GM12873 (cell line): ENCODE results near the gene TBL1X.

Experiments
- TF ChIP-seq, protein P1 (sequence below): IDR thresholded peaks from 2 replicates; pipeline ENCODE4 v1.5.1; 2012; ENCODE audit warnings: low read depth, mild to moderate bottlenecking, moderate library complexity, low read length, control low read depth; ENCODE audit not compliant: insufficient read depth; ENCODE audit errors: missing control alignments

Gene TBL1X

DNA sequence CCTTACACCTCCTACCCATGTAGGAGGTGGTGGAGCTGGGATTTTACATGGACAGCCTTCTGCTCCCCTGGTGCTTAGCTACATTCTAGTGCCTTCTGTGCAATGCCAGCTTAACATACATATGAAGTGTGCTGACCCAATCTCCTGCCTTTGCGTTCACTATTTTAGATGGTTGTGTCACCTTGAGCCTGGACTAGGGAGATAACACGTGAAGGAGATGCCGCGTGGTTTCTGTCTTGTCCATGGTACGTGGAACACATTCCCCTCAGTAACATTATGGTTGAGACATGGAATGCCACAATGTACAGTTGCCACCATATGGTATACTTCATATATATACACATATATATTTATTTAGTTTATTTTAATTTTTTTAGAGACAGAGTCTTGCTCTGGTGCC lies 54.0 kb downstream of the TBL1X start:
- TF ChIP-seq, protein P1, sequence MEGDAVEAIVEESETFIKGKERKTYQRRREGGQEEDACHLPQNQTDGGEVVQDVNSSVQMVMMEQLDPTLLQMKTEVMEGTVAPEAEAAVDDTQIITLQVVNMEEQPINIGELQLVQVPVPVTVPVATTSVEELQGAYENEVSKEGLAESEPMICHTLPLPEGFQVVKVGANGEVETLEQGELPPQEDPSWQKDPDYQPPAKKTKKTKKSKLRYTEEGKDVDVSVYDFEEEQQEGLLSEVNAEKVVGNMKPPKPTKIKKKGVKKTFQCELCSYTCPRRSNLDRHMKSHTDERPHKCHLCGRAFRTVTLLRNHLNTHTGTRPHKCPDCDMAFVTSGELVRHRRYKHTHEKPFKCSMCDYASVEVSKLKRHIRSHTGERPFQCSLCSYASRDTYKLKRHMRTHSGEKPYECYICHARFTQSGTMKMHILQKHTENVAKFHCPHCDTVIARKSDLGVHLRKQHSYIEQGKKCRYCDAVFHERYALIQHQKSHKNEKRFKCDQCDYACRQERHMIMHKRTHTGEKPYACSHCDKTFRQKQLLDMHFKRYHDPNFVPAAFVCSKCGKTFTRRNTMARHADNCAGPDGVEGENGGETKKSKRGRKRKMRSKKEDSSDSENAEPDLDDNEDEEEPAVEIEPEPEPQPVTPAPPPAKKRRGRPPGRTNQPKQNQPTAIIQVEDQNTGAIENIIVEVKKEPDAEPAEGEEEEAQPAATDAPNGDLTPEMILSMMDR = no peak

GRCh38 chrX:9519546-9520216 lies 54.8 kb downstream of the TBL1X start:
- TF ChIP-seq, protein P1 = no peak

- TF ChIP-seq, protein P1 = no peak
Measured at GRCh38 chrX:9520217-9520590, 55.3 kb downstream of the TBL1X start.

GRCh38 chrX:9522378-9523155 lies 57.7 kb downstream of the TBL1X start:
- TF ChIP-seq, protein P1 = no peak

DNA sequence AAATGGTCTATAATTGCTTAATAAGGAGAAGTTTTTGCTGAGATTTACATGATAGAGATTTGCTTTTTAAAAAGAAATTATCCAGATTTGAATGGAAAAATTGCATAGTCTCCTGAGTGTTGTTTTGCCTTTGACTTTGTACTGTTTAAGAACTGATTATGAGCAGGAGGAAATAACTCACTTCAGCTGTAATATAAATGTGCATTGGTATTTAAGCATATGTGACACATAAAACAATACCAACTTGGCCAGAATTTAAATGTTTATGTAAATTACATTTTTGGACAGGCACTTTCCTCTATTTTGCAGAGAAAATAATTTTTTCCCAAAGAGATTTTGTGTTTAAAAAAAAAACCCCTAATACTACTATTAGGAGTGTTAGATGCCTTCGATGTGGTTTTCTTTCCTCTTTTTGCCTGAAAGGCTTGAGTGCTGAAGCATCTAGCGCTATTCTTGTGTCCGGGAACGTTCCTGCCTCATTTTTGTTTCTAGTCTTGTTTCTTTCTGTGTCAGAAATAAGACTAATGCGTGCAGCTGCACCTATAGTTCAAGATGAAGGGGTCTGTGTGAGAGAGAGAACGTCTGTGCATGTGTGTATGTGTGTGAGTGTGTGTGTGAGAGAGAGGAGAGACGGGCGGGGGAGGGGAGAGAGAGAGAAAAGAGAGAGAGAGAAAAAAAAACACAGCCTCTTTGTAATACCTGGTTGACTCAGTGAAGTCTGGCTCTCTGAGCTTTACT lies 60.8 kb downstream of the TBL1X start:
- TF ChIP-seq, protein P1 = no peak

DNA sequence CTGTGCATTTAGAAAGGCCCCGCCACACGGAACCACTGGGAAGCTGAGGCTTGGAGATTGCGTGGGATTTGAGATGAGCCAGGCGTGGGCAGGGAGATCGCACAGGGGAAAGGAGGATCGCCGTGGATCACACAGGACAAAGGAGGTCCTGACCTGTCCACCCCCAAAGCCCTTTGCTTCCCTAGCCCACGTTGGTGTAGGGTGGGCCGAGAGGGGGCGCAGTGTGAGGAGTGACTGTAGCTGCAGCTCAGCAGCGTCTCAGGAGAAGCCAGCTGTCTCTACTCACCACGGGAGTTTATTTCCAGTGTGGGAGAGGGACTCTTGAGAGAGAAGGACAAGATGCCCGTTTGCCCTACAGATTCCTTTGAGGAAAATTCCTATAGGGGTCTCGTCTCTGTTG lies 62.1 kb downstream of the TBL1X start:
- TF ChIP-seq, protein P1 = no peak

DNA sequence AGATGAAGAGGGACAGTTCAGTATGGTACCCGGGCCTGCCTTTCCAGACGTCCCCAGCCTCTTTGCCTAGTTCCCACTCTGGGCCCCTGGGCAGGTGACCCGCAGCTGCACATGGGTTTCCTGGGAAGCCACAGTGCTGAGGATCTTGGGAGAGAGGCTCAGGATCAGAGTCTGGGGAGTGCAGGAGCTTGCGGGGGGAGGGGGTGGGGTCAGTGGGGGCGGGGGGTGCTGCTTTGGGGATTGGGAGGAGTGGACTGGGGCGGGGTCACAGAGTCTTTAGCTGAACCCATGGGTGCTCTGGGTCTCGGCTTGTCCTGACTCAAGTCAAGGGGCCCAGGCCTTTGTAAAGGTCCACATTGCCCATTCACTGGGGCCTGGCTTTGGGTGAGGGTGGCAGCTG lies 63.6 kb downstream of the TBL1X start:
- TF ChIP-seq, protein P1 = no peak
